T-helper 1 cell (primary cell): ENCODE data around the gene SP9.
"Not testable (repeated sequence)": the region's sequence is repeated elsewhere in the genome, so short reads cannot be mapped to it uniquely, and the experiment has no call there.

Experiments used
- DNase-seq, 5 donors: peaks; one replicate each; pipeline ENCODE4 v3.0.0-alpha.2; 2012 to 2020

Gene SP9

GRCh38 chr2:174344716-174345461, 10.1 kb downstream of the SP9 start:
- no peak for DNase-seq

GRCh38 chr2:174350018-174350417, 15.3 kb downstream of the SP9 start:
- DNase-seq: no peak

GRCh38 chr2:174350593-174351181, 15.9 kb downstream of the SP9 start:
- DNase-seq: no peak

- no peak for DNase-seq
Observed at GRCh38 chr2:174353004-174353403, 18.2 kb downstream of the SP9 start.

- no peak for DNase-seq
Observed at GRCh38 chr2:174356347-174356746, 21.6 kb downstream of the SP9 start.

- DNase-seq: not testable (repeated sequence)
Observed at GRCh38 chr2:174359663-174360062, 24.9 kb downstream of the SP9 start.

- no peak for DNase-seq
Observed at GRCh38 chr2:174362949-174363348, 28.2 kb downstream of the SP9 start.

GRCh38 chr2:174363492-174364225, 28.9 kb downstream of the SP9 start:
- not testable (repeated sequence) for DNase-seq

GRCh38 chr2:174364628-174365027, 29.9 kb downstream of the SP9 start:
- DNase-seq: no peak

- DNase-seq: no peak
Observed at GRCh38 chr2:174365571-174365970, 30.8 kb downstream of the SP9 start.

- DNase-seq: no peak
Observed at GRCh38 chr2:174368691-174369090, 33.9 kb downstream of the SP9 start.

- no peak for DNase-seq
Observed at GRCh38 chr2:174376967-174377366, 42.2 kb downstream of the SP9 start.

- DNase-seq: no peak
Observed at GRCh38 chr2:174383796-174384195, 49.0 kb downstream of the SP9 start.

GRCh38 chr2:174385201-174385600, 50.4 kb downstream of the SP9 start:
- no peak for DNase-seq
